HG03439 (cell line): Measurements from ENCODE around the gene UTP15.

ENCODE experiments used
- ATAC-seq: cut with Tn5 transposase; IDR thresholded peaks from one replicate; pipeline ENCODE4 v1.9.1; 2021; ENCODE audit warnings: mild to moderate bottlenecking, moderate library complexity; ENCODE audit not compliant: unreplicated experiment

UTP15 gene

GRCh38 chr5:73564675-73565074 lies 868 bp upstream of the UTP15 start:
- ATAC-seq = no peak

GRCh38 chr5:73565969-73566547 lies 515 bp downstream of the UTP15 start:
- no peak for ATAC-seq

- ATAC-seq = no peak
These were observed 17.0 kb downstream of the UTP15 start for GRCh38 chr5:73582285-73583145.

GRCh38 chr5:73587923-73588322 lies 22.4 kb downstream of the UTP15 start:
- ATAC-seq = no peak

GRCh38 chr5:73591102-73591695 lies 25.7 kb downstream of the UTP15 start:
- ATAC-seq = peak; percentile 57

- ATAC-seq = no peak
These were observed 26.4 kb downstream of the UTP15 start for GRCh38 chr5:73591698-73592501.

- no peak for ATAC-seq
These were observed 27.0 kb downstream of the UTP15 start for GRCh38 chr5:73592551-73592950.

GRCh38 chr5:73596705-73597328 lies 31.3 kb downstream of the UTP15 start:
- ATAC-seq = no peak

- ATAC-seq = no peak
These were observed 33.8 kb downstream of the UTP15 start for GRCh38 chr5:73599380-73599779.

- no peak for ATAC-seq
These were observed 38.5 kb downstream of the UTP15 start for GRCh38 chr5:73603998-73604397.

- ATAC-seq = no peak
These were observed 39.9 kb downstream of the UTP15 start for GRCh38 chr5:73605223-73606087.

GRCh38 chr5:73606206-73606753 lies 40.7 kb downstream of the UTP15 start:
- ATAC-seq = no peak

- ATAC-seq = no peak
These were observed 41.7 kb downstream of the UTP15 start for GRCh38 chr5:73607228-73607627.

GRCh38 chr5:73612799-73613198 lies 47.3 kb downstream of the UTP15 start:
- no peak for ATAC-seq

- ATAC-seq = no peak
These were observed 49.5 kb downstream of the UTP15 start for GRCh38 chr5:73615085-73615484.

GRCh38 chr5:73615947-73616346 lies 50.4 kb downstream of the UTP15 start:
- ATAC-seq = no peak

GRCh38 chr5:73617510-73618279 lies 52.2 kb downstream of the UTP15 start:
- no peak for ATAC-seq

- ATAC-seq = no peak
These were observed 54.2 kb downstream of the UTP15 start for GRCh38 chr5:73619606-73620333.
